Transverse colon (tissue), 4 donors: ENCODE measurements around the gene NUP210.

Source experiments
- CTCF ChIP-seq, 5 experiments: fragments of 200-600 bp in 3 of 5; fragments of 450-650 bp in 2 of 5; sonication (generic) in 3 of 5; IDR thresholded peaks; 1 replicate in 2 of 5; 2 replicates in 3 of 5; pipeline ENCODE4 v1.5.1; 2016 to 2017; ENCODE audit warnings: antibody characterized with exemption in 5 of 5, inconsistent platforms in 3 of 5, mild to moderate bottlenecking in 2 of 5, moderate library complexity in 1 of 5
- POLR2A ChIP-seq: fragments of 450-650 bp; IDR thresholded peaks from one replicate; pipeline ENCODE4 v1.6.1; 2016; ENCODE audit warnings: antibody characterized with exemption, mild to moderate bottlenecking, moderate library complexity
- POLR2AphosphoS5 ChIP-seq, 3 donors: sonication (generic); formaldehyde crosslinking; IDR thresholded peaks; one replicate each; pipeline ENCODE4 v1.6.1; 2016; ENCODE audit warnings: antibody characterized with exemption in 3 of 3

GRCh38 chr3:13341229-13341905 lies 78.8 kb downstream of the NUP210 start:
- TF ChIP-seq POLR2AphosphoS5 (IDR thresholded peaks at IDR 0.05) (no peak), CTCF (IDR thresholded peaks at IDR 0.05) (no peak), POLR2A (no peak)
